HG02588 (cell line): Measurements from ENCODE around the gene NKG7.
"Not testable (repeated sequence)": the region's sequence is repeated elsewhere in the genome, so short reads cannot be mapped to it uniquely, and the experiment has no call there.

Experiments
- ATAC-seq: cut with Tn5 transposase; IDR thresholded peaks from one replicate; pipeline ENCODE4 v1.9.1; 2021; ENCODE audit warnings: mild to moderate bottlenecking, moderate library complexity; ENCODE audit not compliant: unreplicated experiment

The NKG7 gene, protein sequence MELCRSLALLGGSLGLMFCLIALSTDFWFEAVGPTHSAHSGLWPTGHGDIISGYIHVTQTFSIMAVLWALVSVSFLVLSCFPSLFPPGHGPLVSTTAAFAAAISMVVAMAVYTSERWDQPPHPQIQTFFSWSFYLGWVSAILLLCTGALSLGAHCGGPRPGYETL

DNA sequence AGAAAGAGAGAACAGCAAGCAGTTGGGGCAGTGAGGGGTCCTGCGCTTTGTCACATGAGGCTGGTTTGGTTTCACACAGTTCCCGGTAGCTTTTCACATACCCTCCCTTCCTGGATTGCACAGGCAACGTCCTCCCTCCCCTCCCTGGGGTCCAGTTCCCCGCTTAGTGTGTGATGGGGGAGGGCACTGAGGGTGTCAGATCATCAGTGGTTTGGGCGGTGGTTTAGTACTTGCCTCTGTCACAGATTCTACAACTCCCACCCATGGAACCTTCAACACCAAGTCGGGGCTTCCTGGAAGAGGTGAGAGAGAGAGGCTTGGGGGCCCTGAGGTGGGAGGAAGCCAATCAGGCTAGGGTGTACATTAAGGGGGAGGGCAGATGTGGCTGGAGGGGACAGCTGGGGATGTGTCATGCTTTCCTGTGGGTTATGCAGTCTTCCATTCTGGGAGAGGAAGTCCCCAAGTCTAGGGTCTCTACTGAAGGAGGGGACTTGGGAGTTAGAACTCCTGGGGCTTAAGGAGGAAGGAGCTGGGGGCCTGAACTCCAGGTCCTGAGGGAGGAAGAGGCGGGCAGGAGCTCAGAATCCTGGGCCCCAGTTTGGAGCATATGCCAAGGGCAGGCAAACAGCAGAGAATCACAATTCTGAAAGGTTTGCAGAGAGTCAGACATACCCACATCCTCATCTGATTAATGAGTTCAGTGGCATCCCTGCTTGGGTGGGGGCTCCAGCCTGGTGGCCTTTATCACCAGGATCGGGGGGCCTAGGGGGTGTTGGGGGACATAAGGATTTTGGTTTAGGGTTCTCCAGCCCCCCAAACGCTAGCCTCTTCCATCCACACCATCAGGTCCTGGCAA, at the start of gene NKG7:
TSS of gene NKG7 (minus strand) at position 6 of the 856 bp plus-strand sequence. CDS start 119 bp downstream, outside the sequence.
- no peak for ATAC-seq

DNA sequence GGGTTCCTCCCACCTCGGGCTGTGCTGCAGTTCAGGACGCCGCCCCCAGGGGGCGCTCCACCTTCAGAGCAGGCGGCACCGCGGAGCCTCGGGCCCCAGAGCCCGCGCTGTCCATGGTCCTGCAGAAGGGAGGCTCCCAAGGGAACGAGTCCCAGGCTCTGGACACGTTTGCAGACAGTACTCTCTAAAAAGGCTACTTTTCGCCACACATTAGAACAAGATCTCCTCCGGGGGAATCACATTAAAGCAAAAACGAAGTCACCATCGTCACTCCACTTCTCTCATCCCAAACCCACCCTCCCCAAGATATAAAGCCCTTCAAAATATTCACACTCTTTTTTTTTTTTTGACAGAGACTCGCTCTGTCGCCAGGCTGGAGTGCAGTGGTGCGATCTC, 49.6 kb upstream of the NKG7 start:
- ATAC-seq: no peak

DNA sequence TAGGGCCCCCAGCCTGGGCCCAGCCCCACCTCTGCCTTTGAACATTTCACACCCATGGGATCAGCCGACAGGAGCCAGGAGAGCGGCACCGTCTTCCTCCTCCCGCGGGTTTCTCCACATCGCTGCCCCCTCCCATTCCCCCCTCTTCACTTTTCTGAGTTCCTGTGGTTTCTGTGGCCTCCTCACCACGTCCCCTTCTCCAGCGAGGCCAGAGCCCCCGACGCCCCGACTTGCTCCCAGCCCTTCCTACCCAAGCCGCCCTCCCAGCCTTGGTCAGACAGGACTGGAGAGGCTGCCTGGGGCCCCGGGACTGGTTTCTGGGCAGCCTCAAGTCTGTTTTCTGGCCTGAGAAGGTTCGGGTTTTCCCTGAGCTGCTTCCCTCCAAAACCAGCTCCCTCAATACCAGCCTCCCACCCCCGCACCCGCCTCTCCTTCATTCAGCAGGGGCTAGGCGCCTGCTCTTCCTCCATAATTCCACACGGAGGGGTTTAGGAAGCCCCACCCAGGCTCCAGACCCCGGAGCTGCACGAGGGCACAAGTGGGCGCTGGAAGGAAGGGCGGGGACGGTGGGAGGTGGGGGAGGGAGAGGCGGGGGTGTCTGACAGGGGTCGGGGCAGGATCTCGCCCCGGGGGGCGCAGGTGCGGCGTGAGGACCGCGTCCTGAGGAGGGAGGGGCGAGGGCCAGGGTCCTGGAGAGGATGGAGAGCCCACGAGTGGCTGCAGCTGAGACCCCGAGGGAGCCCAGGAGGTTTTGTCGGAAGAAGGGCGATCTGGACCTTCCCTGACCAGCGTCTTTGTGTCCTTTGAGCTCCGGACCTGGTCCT, 49.0 kb upstream of the NKG7 start:
- no peak for ATAC-seq

DNA sequence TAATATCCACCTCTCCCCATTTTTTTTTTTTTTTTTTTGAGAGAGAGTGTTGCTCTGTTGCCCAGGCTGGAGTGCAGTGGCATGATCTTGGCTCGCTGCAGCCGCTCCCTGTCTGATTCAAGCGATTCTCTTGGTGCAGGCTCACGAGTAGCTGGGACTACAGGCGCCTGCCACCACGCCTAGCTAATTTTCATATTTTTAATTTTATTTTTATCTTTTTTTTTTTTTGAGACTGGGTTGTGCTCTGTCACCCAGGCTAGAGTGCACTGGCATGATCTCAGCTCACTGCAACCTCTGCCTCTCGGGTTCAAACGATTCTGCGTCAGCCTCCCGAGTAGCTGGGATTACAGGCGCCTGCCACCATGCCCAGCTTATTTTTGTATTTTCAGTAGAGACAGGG, 48.1 kb upstream of the NKG7 start:
- not testable (repeated sequence) for ATAC-seq

DNA sequence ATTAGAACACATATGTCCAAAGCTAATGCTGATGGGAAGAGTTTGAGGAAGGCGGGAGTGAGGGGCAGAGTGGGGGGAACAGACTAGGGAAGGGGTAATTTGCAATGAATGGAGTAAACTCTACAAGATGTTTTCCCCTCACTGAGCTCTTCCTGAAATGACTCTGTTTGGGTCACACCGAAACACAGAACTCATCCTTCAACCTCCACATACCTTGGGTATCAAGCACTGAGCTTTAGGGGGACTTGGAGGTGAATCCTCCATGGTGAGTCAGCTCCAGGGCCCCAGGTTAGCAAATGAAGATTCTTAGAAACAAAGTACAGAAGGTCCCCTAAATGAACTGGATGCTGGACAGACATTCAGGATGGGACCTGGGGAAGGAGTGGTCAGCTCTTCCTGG, 46.3 kb upstream of the NKG7 start:
- no peak for ATAC-seq

DNA sequence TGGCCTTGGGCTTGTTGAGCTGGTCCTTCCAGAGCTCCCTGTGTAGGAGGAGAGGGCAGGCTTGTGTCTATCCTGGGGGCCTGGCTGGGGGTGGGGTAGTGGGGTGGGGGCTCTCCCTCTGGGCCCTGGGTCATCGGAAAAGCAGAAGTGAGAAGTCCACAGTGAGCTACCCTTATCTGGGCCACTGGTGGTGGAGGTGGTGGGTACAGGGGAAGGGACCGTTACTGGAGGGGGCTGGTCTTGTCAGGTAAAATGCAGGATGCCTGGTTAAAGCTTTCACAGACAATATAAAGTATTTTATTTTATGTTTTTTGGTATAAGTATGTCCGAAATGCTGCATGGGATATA, 45.3 kb upstream of the NKG7 start:
- no peak for ATAC-seq

DNA sequence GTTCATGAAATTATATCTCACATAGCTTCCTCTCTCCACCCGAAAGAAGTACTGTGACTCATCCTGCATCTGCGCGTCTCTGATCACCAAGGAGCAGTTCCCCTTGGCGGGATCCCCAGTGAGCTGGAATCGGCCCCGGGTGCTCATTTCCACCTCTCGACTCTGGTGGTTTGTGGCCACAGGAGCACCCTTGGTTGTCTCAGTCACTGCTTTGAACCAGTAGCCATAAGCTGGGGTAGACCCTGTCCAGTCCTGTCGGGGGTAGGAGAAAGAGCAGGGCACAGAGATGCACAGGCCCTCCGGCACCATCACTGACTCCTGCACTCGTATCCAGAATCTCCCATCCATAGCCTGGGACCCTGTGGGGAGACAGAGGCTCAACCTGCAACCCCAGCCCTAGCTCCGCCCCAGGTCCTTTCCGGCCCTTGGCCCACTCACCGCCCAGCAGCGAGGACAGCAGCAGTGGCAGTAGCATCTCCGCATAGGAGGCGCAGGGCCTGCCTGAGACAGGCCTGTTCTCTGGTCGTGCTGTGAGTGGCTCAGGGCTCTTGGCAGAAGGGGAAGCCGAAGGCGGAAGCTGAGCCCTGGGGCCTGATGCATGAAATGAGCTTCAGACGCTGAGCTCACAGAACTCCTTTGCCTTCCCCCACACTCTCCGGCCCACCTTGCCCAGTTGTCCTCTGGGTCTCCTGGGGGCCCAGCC, 44.8 kb upstream of the NKG7 start, which contains the start of gene SIGLEC10:
TSS of gene SIGLEC10 (minus strand) at position 536 of the 703 bp plus-strand sequence. CDS start at position 475, 61 bp downstream.
- no peak for ATAC-seq

DNA sequence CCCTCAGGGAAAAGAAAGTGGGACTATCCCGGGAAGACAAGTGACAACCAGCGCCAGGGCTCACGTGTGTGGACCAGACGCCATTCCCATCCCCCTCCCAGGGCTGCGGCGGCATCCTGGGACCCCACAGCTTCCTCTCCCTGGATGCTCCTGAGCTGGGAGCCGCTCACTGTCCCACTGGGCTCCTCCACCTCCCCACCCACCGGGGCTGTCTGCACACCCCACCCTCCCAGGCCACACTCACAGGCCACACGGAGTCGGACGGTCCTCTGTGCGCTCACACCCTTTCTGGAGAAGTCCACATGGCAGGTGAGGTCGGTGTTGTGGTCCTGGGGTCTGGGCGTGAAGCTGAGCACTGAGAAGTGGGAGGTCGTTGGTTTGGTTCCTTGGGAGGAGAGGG, 44.0 kb upstream of the NKG7 start:
- ATAC-seq: not testable (repeated sequence)

DNA sequence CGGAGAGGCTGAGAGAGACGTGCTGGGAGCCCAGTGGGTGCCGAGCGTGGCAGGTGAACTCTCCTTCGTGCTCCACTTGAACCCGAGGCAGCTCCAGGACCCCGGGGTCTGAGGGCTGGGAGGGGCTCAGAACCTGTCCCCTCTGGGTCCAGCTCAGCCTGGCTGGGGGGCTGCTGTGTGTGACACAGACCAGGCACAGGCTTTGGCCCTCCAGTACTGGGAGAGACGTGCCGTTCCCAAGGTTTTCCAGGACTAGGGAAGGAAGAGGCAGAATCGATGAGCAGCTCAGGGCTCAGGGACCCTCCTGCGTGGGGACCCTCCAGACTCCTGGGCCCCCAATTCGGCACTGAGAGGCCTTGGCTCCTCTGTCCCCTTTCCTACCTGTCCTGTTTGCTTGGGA, 42.7 kb upstream of the NKG7 start:
- no peak for ATAC-seq

DNA sequence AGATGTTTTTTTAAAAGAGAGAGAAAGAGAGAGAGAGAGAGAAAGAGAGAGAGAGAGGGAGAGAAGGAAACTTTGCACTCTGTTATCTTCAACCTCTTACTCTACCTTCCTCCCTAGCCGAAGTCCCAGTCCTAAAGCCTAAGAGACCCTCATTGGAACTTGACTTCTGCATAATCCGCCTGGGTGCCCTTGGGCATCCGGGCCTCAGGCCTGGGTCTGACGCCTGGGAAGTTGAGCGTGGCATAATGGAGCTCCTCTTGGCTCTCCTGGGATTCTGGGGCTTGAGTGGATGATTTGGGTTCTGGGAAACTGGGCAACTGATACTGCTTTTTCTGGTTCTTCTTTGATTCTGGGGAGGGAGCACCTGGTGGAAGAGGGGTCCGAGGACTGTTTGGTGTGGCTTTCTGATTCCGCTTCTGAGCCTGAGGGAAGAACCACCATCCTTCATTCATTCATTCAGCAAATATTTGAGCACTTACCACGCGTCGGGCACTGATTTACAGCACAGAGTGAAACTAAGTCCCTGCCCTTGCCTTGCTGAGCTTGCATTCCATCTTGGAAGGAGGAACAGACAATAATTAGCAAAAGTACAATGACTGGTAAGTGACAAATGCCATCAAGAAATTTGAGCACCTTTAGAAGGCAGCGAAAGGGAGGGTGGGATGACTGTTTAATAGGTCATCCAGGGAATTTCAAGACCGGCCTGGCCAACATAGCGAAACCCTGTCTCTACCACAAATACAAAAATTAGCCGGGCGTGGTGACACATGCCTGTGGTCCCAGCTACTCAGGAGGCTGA, 38.7 kb upstream of the NKG7 start:
- no peak for ATAC-seq

DNA sequence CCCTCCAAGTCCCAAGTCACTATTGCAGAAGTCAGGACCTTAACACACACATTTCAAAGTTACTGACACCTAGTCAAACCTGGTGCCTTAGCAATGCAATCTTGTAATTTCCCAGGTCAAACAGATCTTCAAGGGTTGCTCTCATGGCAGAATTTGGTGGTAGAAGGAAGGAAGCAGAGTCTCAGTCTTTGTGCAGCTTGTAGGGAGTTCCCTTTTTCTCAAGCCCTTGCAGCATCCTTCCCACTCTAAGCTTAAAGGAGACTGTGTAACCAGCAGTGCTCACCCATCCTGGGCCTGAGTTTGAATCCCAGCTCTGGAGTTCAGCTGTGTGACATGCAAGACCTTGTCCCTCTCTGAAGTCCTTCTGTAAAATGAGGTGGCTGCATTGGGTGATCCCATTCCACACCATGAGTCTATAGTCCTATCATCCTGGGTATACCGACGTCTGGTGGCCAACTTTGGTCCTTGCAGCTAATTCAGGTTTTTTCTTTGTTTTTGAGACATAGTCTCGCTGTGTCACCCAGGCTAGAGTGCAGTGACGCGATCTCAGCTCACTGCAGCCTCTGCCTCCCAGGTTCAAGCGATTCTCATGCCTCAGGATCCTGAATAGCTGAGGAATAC, 35.2 kb upstream of the NKG7 start:
- no peak for ATAC-seq

DNA sequence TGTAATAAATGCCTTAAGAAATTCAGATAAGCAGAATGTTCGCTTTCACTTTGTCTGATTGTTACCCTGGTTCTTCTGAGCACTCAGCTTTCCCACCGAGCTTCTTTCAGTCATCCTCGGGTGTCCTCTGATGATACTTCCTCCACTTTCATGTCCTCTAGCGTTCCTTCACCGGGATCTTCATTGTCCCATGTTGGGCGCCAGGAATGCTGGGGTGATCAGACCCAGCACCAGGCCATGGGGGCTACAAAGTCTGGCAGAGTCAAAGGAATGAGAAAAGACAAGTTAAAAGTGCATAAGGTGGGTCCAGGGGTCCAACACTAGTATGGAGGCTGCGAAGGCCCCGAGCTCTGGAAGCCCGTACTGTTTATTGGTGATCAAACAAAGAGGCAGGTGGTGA, 29.7 kb upstream of the NKG7 start:
- no peak for ATAC-seq

DNA sequence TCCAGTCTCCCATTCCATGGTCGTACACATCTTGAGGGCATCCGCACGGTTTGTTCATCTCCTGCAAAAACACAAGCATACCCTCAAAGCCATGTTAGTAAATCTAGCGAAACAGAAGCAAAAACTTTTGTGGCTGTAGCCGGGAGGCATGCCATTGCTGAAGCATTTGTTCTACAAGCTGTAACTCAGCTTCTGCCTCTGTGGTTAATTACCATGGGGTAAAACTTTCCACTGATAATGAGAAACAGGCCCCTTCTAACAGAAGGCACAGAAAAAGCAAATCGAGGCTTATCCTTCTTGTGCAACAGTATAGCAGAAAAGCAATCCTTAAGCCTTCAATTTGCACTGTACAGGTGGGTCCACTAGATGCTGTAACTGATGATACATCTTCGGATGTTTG, 27.5 kb upstream of the NKG7 start:
- ATAC-seq: not testable (repeated sequence)

DNA sequence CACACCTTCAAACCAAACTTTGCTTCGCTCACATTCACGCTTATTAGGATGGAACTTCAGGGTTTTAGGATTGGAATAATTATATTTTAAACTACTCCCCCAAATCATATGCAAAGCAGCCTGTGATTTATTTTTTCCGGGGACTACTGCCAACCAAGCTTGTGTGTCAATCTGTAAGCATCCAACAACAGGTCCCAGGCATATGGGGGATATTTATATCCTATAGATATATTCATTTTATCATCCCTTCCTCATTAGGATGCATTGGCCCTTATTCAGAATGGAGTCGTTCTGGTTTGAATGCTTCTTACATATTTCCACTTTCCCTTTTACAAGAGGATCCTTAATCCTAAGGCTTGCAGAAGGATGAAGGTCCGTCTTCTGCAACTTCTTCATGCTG, 26.8 kb upstream of the NKG7 start:
- ATAC-seq: no peak

DNA sequence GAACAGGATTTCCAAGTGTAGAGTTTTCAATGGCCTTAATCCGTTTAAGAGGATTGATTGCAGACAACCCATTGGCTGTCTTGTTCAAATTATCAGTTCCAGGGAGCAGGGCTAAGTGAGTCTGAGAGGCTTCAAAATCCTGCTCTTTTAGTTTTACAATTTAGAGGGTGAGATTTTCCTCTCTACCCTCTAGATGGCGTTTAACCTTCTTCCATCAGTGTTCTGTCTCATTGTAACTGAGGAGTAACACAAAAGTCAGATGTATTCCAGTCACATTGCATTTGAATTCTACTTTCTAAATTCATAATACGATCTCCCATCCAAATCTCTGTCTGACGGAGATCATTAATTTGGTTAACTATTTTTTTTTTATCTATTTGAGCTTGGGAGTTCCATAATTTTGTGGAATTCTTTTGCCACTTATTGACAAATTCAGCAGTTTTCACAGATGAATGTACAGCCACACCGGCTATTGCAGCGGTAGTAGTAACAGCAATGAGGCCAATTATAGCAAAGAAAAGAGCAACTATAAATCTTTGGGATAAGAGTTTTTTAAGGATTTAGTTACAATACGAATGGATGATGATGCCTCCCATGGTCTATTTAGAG, 25.7 kb upstream of the NKG7 start:
- ATAC-seq: no peak

DNA sequence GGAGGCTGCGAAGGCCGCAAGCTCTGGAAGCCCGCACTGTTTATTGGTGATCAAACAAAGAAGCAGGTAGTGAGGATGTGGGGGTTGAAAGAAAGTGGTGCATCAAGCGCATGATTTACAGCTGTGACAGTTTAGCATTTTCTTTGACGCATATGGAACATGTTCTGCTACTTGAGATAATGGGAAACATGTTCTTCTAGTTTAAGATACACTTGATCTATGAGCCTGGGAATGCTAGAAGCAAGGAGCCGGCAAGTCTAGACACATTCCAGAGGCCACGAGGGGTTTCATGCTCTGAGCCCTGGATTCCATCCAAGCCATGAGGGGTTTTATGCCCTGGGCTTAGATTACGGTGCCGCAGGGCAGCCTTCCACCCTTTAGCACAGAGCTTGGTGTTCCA, 25.0 kb upstream of the NKG7 start:
- not testable (repeated sequence) for ATAC-seq

DNA sequence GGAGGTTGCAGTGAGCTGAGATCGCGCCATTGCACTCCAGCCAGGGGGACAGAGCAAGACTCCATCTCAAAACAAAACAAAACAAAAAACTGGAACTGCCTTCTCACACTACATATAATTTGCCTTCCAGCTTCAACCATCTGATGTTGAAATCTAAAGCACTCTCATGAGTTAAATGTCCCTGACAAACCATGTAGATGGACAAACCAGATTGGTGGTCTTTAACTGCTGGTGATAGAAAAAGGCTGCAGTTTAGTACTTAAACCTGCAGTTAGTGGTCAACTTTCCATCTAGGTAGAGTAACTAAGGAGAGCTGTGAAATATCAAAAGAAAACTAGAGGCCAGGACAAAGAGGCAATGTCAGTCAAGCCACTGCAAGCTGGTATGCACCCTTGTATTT, 23.7 kb upstream of the NKG7 start:
- ATAC-seq: no peak

DNA sequence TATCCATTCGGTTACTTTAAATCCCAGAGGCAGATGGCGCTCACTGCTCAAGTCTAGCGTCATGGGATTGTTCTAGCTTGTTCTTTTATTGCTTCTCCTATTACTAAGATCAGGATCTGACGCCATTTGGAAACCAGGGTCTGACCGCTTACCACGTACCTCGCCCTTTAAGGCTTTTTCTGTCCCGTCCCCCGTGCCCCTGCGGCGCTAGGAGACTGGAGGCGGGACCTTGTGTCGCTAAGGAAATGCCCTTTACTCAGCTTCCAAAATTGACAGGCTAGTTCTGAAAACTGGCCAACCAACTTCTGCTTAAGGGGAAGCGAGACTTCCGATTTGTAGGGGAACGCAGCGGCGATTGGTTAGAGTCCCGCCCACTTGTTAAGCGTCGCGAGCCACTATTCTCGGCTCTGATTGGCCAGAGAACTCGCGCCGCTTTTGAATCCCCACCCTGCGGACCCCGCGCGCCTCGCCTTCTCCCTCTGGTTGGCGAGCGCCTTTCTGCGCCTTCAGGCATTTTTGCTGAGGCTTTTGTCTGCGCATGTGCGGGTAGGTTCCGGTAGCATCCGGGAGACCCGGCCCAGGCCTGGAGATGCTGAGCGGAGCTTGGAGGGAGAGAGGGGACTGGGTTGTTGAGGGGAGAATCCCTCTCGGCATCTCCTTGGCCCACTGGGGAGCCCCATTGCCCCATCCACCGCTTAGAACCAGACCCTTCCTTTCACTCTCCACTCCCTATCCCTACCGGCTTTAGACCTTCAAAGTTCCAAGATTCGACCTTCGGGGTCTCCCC, 21.8 kb upstream of the NKG7 start:
- ATAC-seq: peak; percentile 86

DNA sequence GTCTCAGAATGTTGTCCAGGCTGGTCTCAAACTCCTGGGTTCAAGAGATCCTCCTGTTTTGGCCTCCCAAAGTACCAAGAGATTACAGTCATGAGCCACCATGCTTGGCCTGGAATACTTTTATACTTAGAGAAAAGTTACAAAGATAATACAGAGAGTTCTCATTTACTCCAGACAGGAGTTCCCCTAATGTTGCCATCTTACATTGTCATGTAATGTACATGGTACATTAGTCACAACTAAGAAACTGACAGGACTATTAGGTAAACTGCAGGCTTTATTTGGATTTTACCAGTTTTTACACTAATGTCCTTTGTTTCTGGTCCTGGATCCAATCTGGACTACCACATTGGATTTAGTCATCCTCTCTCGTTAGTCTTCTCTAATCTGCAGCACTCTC, 20.2 kb upstream of the NKG7 start:
- ATAC-seq: no peak
